HepG2 (cell line): ENCODE results near the gene IGFLR1. TPM values are rescaled to one million over a fixed set of nuclear protein-coding genes. Genes with fewer than 3 reads are reported as not detected.
A peak's percentile ranks its signal among the peaks of the same experiment; 100 is the strongest.

Source experiments
- ARID4A ChIP-seq: sonication (generic); formaldehyde crosslinking; IDR thresholded peaks from 2 replicates; pipeline ENCODE4 v1.5.0; 2020; ENCODE audit warnings: mild to moderate bottlenecking, missing genetic modification reagents, borderline replicate concordance
- DNMT1 ChIP-seq: sonication (generic); formaldehyde crosslinking; IDR thresholded peaks from 2 replicates; pipeline ENCODE4 v1.5.1; 2020; ENCODE audit warnings: mild to moderate bottlenecking, missing genetic modification reagents
- HNRNPH1 ChIP-seq: fragments of 200-400 bp; formaldehyde crosslinking; optimal IDR thresholded peaks from 2 replicates; pipeline ENCODE3; 2017; ENCODE audit warnings: mild to moderate bottlenecking, low read depth, low read length
- ISL2 ChIP-seq: sonication (generic); formaldehyde crosslinking; IDR thresholded peaks from 2 replicates; pipeline ENCODE4 v1.5.0; 2020; ENCODE audit warnings: missing genetic modification reagents
- KDM6A ChIP-seq: IDR thresholded peaks from 2 replicates; pipeline ENCODE4 v1.6.1; 2016; ENCODE audit warnings: low read depth
- KLF12 ChIP-seq: sonication (generic); formaldehyde crosslinking; IDR thresholded peaks from 2 replicates; pipeline ENCODE4 v1.4.0; 2020; ENCODE audit warnings: missing genetic modification reagents, borderline replicate concordance
- KMT2B ChIP-seq: IDR thresholded peaks from 2 replicates; pipeline ENCODE4 v1.6.1; 2016; ENCODE audit warnings: missing genetic modification reagents, missing compliant biosample characterization
- LCORL ChIP-seq, 2 experiments: fragments of 450-650 bp in 1 of 2; sonication (generic) in 1 of 2; formaldehyde crosslinking in 1 of 2; IDR thresholded peaks; 2 replicates each; pipeline versions ENCODE4 v1.5.0 to v1.6.1; 2017 to 2020; ENCODE audit warnings: antibody characterized with exemption in 1 of 2, missing genetic modification reagents in 1 of 2
- MTF1 ChIP-seq: sonication (generic); formaldehyde crosslinking; IDR thresholded peaks from 2 replicates; pipeline ENCODE4 v1.5.0; 2020; ENCODE audit warnings: missing genetic modification reagents
- POLR2AphosphoS2 ChIP-seq: IDR thresholded peaks from 2 replicates; pipeline ENCODE4 v1.6.1; 2011; ENCODE audit warnings: low read depth, low read length, improper control_type of control experiment
- RBFOX2 ChIP-seq: fragments of 200-400 bp; formaldehyde crosslinking; IDR thresholded peaks from 2 replicates; pipeline ENCODE4 v1.6.1; 2017; ENCODE audit warnings: low read depth, mild to moderate bottlenecking, low read length
- SAP130 ChIP-seq: IDR thresholded peaks from 2 replicates; pipeline ENCODE4 v1.6.1; 2016; ENCODE audit warnings: low read depth
- SP2 ChIP-seq: sonication (generic); formaldehyde crosslinking; IDR thresholded peaks from 2 replicates; pipeline ENCODE4 v1.5.1; 2020; ENCODE audit warnings: mild to moderate bottlenecking, missing genetic modification reagents
- TGIF2 ChIP-seq: IDR thresholded peaks from 2 replicates; pipeline ENCODE4 v1.6.1; 2016; ENCODE audit warnings: control low read depth, missing compliant biosample characterization
- XRCC5 ChIP-seq: fragments of 200-400 bp; formaldehyde crosslinking; optimal IDR thresholded peaks from 2 replicates; pipeline ENCODE3; 2017; ENCODE audit warnings: mild to moderate bottlenecking, low read length
- YY1 ChIP-seq: IDR thresholded peaks from 2 replicates; pipeline ENCODE4 v1.6.1; 2011; ENCODE audit warnings: low read length, low read depth, moderate library complexity, mild to moderate bottlenecking; ENCODE audit not compliant: insufficient read depth, insufficient replicate concordance
- ZBTB7B ChIP-seq: sonication (generic); formaldehyde crosslinking; IDR thresholded peaks from 2 replicates; pipeline ENCODE4 v1.4.0; 2020; ENCODE audit warnings: missing genetic modification reagents
- ZNF256 ChIP-seq: sonication (generic); formaldehyde crosslinking; conservative IDR thresholded peaks from 2 replicates; pipeline ENCODE4 v1.4.0; 2020; ENCODE audit warnings: missing genetic modification reagents
- ZNF362 ChIP-seq: sonication (generic); formaldehyde crosslinking; IDR thresholded peaks from 2 replicates; pipeline ENCODE4 v1.4.0; 2020; ENCODE audit warnings: missing genetic modification reagents, mild to moderate bottlenecking, borderline replicate concordance
- ZNF546 ChIP-seq: sonication (generic); formaldehyde crosslinking; conservative IDR thresholded peaks from 2 replicates; pipeline ENCODE4 v1.8.1; 2023; ENCODE audit warnings: mild to moderate bottlenecking, missing genetic modification reagents
- ZSCAN12 ChIP-seq: sonication (generic); formaldehyde crosslinking; IDR thresholded peaks from 2 replicates; pipeline ENCODE4 v1.9.0; 2021; ENCODE audit warnings: mild to moderate bottlenecking, missing genetic modification reagents
- polyA plus RNA-seq, 8 experiments: library from polyadenylated mRNA; depleted of rRNA in 3 of 8; stranded (reverse) in 7 of 8; unstranded in 1 of 8; fragments of >200 nt; fragmentation: Illumina TruSeq in 4 of 8; extraction: Trizol in 4 of 8; gene quantifications; 2 replicates each; pipeline versions ENCODE4 v1.2.1 to v1.2.3, GENCODE V29; 2011 to 2016; ENCODE audit warnings: low read depth in 4 of 8, missing spikeins in 1 of 8, mixed read lengths in 1 of 8; ENCODE audit not compliant: insufficient read depth in 1 of 8
- total RNA-seq, 5 experiments: library from RNA; depleted of rRNA; stranded (reverse); fragments of >200 nt; fragmentation: Illumina TruSeq; extraction: Trizol; gene quantifications; 2 replicates each; pipeline ENCODE4 v1.2.3, GENCODE V29; 2016; ENCODE audit warnings: low read depth in 1 of 5
- TF ChIP-seq, protein P1 (sequence below): sonication (generic); formaldehyde crosslinking; IDR thresholded peaks from 2 replicates; pipeline ENCODE4 v1.5.0; 2020; ENCODE audit warnings: missing genetic modification reagents, mild to moderate bottlenecking, borderline replicate concordance

The IGFLR1 gene
- total and polyA plus RNA-seq, 2 of the 13 experiments (the other 11 are each of a cell fraction or from before 2014, with no cell fraction given) = 5.4 to 8.9 TPM

GRCh38 chr19:35716801-35717664 lies 25.2 kb downstream of the IGFLR1 start (continued):
- TF ChIP-seq TGIF2 (CRISPR knock-in tag) (no peak), ISL2 (peak; percentile 48; the same call in 1 of the 2 replicates), RBFOX2 (peak; percentile 75), YY1 (peak; percentile 33), ZNF546 (CRISPR knock-in tag) (peak; percentile 81; the same call in 1 of the 2 replicates), LCORL (IDR thresholded peaks at IDR 0.05) (no peak), LCORL (CRISPR knock-in tag; IDR thresholded peaks at IDR 0.05) (peak; percentile 35; the same call in 1 of the 2 replicates), ZBTB7B (CRISPR knock-in tag) (peak; percentile 19; the same call in 1 of the 2 replicates), DNMT1 (CRISPR knock-in tag) (no peak), SP2 (CRISPR knock-in tag) (peak; percentile 48; the same call in 1 of the 2 replicates), ZSCAN12 (CRISPR knock-in tag) (peak; percentile 76; the same call in 1 of the 2 replicates), KLF12 (CRISPR knock-in tag) (peak; percentile 85), HNRNPH1 (no peak), MTF1 (CRISPR knock-in tag) (no peak), KDM6A (CRISPR knock-in tag) (no peak), ZNF256 (no peak; the same call in 1 of the 2 replicates), XRCC5 (peak; percentile 14), POLR2AphosphoS2 (no peak), ZNF362 (CRISPR knock-in tag) (peak; percentile 6; the same call in 1 of the 2 replicates), KMT2B (CRISPR knock-in tag) (peak; percentile 5; the same call in 1 of the 2 replicates), ARID4A (CRISPR knock-in tag) (peak; percentile 64; the same call in 1 of the 2 replicates), SAP130 (CRISPR knock-in tag) (peak; percentile 80)
- TF ChIP-seq, protein P1, sequence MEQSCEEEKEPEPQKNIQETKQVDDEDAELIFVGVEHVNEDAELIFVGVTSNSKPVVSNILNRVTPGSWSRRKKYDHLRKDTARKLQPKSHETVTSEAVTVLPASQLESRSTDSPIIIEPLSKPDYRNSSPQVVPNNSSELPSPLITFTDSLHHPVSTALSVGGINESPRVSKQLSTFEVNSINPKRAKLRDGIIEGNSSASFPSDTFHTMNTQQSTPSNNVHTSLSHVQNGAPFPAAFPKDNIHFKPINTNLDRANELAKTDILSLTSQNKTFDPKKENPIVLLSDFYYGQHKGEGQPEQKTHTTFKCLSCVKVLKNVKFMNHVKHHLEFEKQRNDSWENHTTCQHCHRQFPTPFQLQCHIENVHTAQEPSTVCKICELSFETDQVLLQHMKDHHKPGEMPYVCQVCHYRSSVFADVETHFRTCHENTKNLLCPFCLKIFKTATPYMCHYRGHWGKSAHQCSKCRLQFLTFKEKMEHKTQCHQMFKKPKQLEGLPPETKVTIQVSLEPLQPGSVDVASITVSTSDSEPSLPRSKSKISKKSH = peak; percentile 53; the same call in 1 of the 2 replicates
